HEK293 (cell line): ENCODE data around the gene RHCG.

ENCODE experiments used
- CTCF ChIA-PET: fragments of 350-600 bp; formaldehyde crosslinking; extraction: SDS; loops from one replicate; lab custom pipeline; 2021; ENCODE audit warnings: antibody characterized with exemption; lab: Yijun Ruan, JAX
- POLR2A ChIA-PET: fragments of 300-600 bp; formaldehyde crosslinking; extraction: SDS; loops from one replicate; lab custom pipeline; 2020; ENCODE audit warnings: antibody characterized with exemption, inconsistent platforms; lab: Yijun Ruan, JAX
- H3K27ac ChIP-seq: fragments of 200-500 bp; sonication (Bioruptor generic); 2 replicates; pipeline ENCODE4 v1.5.1; 2014; ENCODE audit warnings: low read depth, low read length, control low read depth, inconsistent platforms; ENCODE audit errors: extremely low read depth
- H3K36me3 ChIP-seq, 2 experiments: fragments of 200-500 bp in 1 of 2; sonication (Bioruptor generic) in 1 of 2; 1 replicate in 1 of 2; 2 replicates in 1 of 2; pipeline ENCODE4 v1.5.1; 2014 to 2017; ENCODE audit warnings: inconsistent platforms in 2 of 2, low read length in 2 of 2; ENCODE audit not compliant: control insufficient read depth in 2 of 2, insufficient read depth in 1 of 2
- H3K4me1 ChIP-seq: fragments of 200-500 bp; sonication (Bioruptor generic); 2 replicates; pipeline ENCODE4 v1.5.1; 2014; ENCODE audit warnings: mild to moderate bottlenecking, low read length, inconsistent platforms; ENCODE audit not compliant: control insufficient read depth, insufficient read depth
- H3K4me3 ChIP-seq: 2 replicates; pipeline ENCODE4 v1.5.1; 2011; ENCODE audit warnings: low read depth, mild to moderate bottlenecking, control low read depth, low read length, moderate library complexity
- H3K9me3 ChIP-seq: fragments of 200-500 bp; sonication (Bioruptor generic); 2 replicates; pipeline ENCODE4 v1.5.1; 2014; ENCODE audit warnings: low read depth, low read length, inconsistent platforms; ENCODE audit not compliant: control insufficient read depth, insufficient read depth
- EGR2 ChIP-seq: fragments of 450-650 bp; formaldehyde crosslinking; IDR thresholded peaks from 2 replicates; pipeline ENCODE4 v1.5.1; 2016; ENCODE audit warnings: low read depth, missing biosample characterization, missing genetic modification characterization
- GLIS2 ChIP-seq: fragments of 450-650 bp; formaldehyde crosslinking; IDR thresholded peaks from 2 replicates; pipeline ENCODE4 v1.5.1; 2016; ENCODE audit warnings: missing biosample characterization, missing genetic modification characterization
- KLF1 ChIP-seq: fragments of 450-650 bp; formaldehyde crosslinking; IDR thresholded peaks from 2 replicates; pipeline ENCODE4 v1.5.1; 2016; ENCODE audit warnings: missing biosample characterization, missing genetic modification characterization
- OSR2 ChIP-seq: fragments of 450-650 bp; formaldehyde crosslinking; IDR thresholded peaks from 2 replicates; pipeline ENCODE4 v1.5.1; 2016; ENCODE audit warnings: missing biosample characterization, missing genetic modification characterization
- SETDB1 ChIP-seq: IDR thresholded peaks from one replicate; pipeline ENCODE4 v1.6.1; 2017; ENCODE audit warnings: mild to moderate bottlenecking, low read length, moderate library complexity, mixed read lengths; ENCODE audit not compliant: insufficient read length
- ZBTB8A ChIP-seq: fragments of 450-650 bp; formaldehyde crosslinking; IDR thresholded peaks from 2 replicates; pipeline ENCODE4 v1.5.1; 2016; ENCODE audit warnings: missing biosample characterization, missing genetic modification characterization
- ZFHX2 ChIP-seq: fragments of 450-650 bp; formaldehyde crosslinking; conservative IDR thresholded peaks from 2 replicates; pipeline ENCODE4 v1.5.1; 2016; ENCODE audit warnings: missing biosample characterization, missing genetic modification characterization
- ZNF157 ChIP-seq: fragments of 450-650 bp; formaldehyde crosslinking; IDR thresholded peaks from 2 replicates; pipeline ENCODE4 v1.5.1; 2016; ENCODE audit warnings: missing biosample characterization, missing genetic modification characterization
- ZNF214 ChIP-seq: fragments of 450-650 bp; formaldehyde crosslinking; IDR thresholded peaks from 2 replicates; pipeline ENCODE4 v1.5.1; 2017; ENCODE audit warnings: missing biosample characterization, mild to moderate bottlenecking, missing genetic modification characterization, borderline replicate concordance
- ZNF223 ChIP-seq: fragments of 450-650 bp; formaldehyde crosslinking; IDR thresholded peaks from 2 replicates; pipeline ENCODE4 v1.5.1; 2016; ENCODE audit warnings: missing biosample characterization, missing genetic modification characterization
- ZNF23 ChIP-seq: fragments of 450-650 bp; formaldehyde crosslinking; IDR thresholded peaks from 2 replicates; pipeline ENCODE4 v1.5.1; 2016; ENCODE audit warnings: missing biosample characterization, missing genetic modification characterization, borderline replicate concordance
- ZNF292 ChIP-seq: fragments of 450-650 bp; formaldehyde crosslinking; IDR thresholded peaks from 2 replicates; pipeline ENCODE4 v1.5.1; 2016; ENCODE audit warnings: low read depth, missing biosample characterization, missing genetic modification characterization, borderline replicate concordance
- ZNF341 ChIP-seq: fragments of 450-650 bp; formaldehyde crosslinking; IDR thresholded peaks from 2 replicates; pipeline ENCODE4; 2016; ENCODE audit warnings: low read depth, missing biosample characterization, missing genetic modification characterization
- ZNF366 ChIP-seq: fragments of 450-650 bp; formaldehyde crosslinking; conservative IDR thresholded peaks from 2 replicates; pipeline ENCODE4 v1.5.1; 2016; ENCODE audit warnings: missing biosample characterization, missing genetic modification characterization
- ZNF398 ChIP-seq: fragments of 450-650 bp; formaldehyde crosslinking; IDR thresholded peaks from 2 replicates; pipeline ENCODE4 v1.5.1; 2017; ENCODE audit warnings: missing biosample characterization, missing genetic modification characterization
- ZNF426 ChIP-seq: fragments of 450-650 bp; formaldehyde crosslinking; IDR thresholded peaks from 2 replicates; pipeline ENCODE4 v1.5.1; 2017; ENCODE audit warnings: missing biosample characterization, missing genetic modification characterization, mild to moderate bottlenecking, inconsistent platforms, moderate library complexity
- ZNF514 ChIP-seq: fragments of 450-650 bp; formaldehyde crosslinking; IDR thresholded peaks from 2 replicates; pipeline ENCODE4 v1.5.1; 2016; ENCODE audit warnings: missing biosample characterization, missing genetic modification characterization
- ZNF521 ChIP-seq: fragments of 450-650 bp; formaldehyde crosslinking; IDR thresholded peaks from 2 replicates; pipeline ENCODE4 v1.5.1; 2017; ENCODE audit warnings: missing biosample characterization, mild to moderate bottlenecking, missing genetic modification characterization
- ZNF561 ChIP-seq: fragments of 450-650 bp; IDR thresholded peaks from 2 replicates; pipeline ENCODE4 v1.5.1; 2018; ENCODE audit warnings: missing biosample characterization, missing genetic modification characterization, borderline replicate concordance
- ZNF571 ChIP-seq: fragments of 450-650 bp; formaldehyde crosslinking; IDR thresholded peaks from 2 replicates; pipeline ENCODE4 v1.5.0; 2017; ENCODE audit warnings: missing biosample characterization, missing genetic modification characterization
- ZNF621 ChIP-seq: fragments of 450-650 bp; formaldehyde crosslinking; IDR thresholded peaks from 2 replicates; pipeline ENCODE4 v1.5.1; 2017; ENCODE audit warnings: missing biosample characterization, missing genetic modification characterization
- ZNF747 ChIP-seq: fragments of 450-650 bp; formaldehyde crosslinking; IDR thresholded peaks from 2 replicates; pipeline ENCODE4 v1.5.1; 2016; ENCODE audit warnings: missing biosample characterization, missing genetic modification characterization
- ZNF785 ChIP-seq: fragments of 450-650 bp; formaldehyde crosslinking; IDR thresholded peaks from 2 replicates; pipeline ENCODE4 v1.5.1; 2016; ENCODE audit warnings: missing biosample characterization, missing genetic modification characterization
- TF ChIP-seq, protein P1 (sequence below): fragments of 450-650 bp; formaldehyde crosslinking; IDR thresholded peaks from 2 replicates; pipeline ENCODE4 v1.5.1; 2016; ENCODE audit warnings: missing biosample characterization, missing genetic modification characterization
- TF ChIP-seq, protein P2 (sequence below): fragments of 450-650 bp; formaldehyde crosslinking; IDR thresholded peaks from 2 replicates; pipeline ENCODE4 v1.5.1; 2016; ENCODE audit warnings: missing biosample characterization, missing genetic modification characterization
- TF ChIP-seq, protein P3 (sequence below): fragments of 450-650 bp; formaldehyde crosslinking; IDR thresholded peaks from 2 replicates; pipeline ENCODE4 v1.5.1; 2017; ENCODE audit warnings: missing biosample characterization, missing genetic modification characterization

The RHCG gene

DNA sequence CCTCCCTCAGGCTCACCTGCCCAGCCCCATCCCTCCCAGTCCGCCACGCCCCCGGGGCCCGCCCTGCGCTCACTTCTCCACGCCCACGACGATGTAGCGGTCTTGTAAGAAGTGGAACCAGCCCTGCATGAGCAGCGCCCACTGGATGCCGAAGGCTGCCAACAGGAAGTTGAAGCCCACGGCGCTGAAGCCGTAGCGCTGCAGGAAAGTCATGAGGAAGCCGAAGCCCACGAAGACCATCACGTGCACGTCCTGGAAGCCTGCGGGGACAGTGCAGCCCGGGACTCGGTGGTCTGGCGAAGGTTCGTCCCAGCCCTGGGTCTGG lies 9.7 kb downstream of the RHCG start:
- Histone ChIP-seq H3K4me3 (no peak overlapping the region), H3K27ac (no peak overlapping the region)
- CTCF ChIA-PET = no interaction called here

GRCh38 chr15:89483079-89483478 lies 13.3 kb downstream of the RHCG start:
- H3K4me1 ChIP-seq = no peaks in the 10 kb centered on the region
- no peak overlapping the region for H3K27ac ChIP-seq
- no peak for TF ChIP-seq OSR2 (tag by site-specific recombination)
- TF ChIP-seq ZNF521 (tag by site-specific recombination) = no peak
- H3K9me3 ChIP-seq = no peaks in the 10 kb centered on the region
- POLR2A ChIA-PET = no interaction called here
- no peaks in the 10 kb centered on the region for H3K36me3 ChIP-seq
- CTCF ChIA-PET = interaction anchor here (0.6 to 4.1 kb wide), 10 partner anchors 9 to 425 kb away, joined by 3 to 30 read pairs (median 6); no protein-coding TSS in a partner anchor
- no peak overlapping the region for H3K4me3 ChIP-seq

More for the DNA sequence above, 9.7 kb downstream of the RHCG start:
- no peaks in the 10 kb centered on the region for H3K9me3 ChIP-seq
- no peaks in the 10 kb centered on the region for H3K36me3 ChIP-seq
- TF ChIP-seq ZNF747 (tag by site-specific recombination) (no peak), ZNF514 (tag by site-specific recombination) (no peak), EGR2 (peak; percentile 77), GLIS2 (tag by site-specific recombination) (no peak), ZNF561 (tag by site-specific recombination) (no peak), ZNF426 (tag by site-specific recombination) (no peak), ZNF341 (no peak), ZNF223 (tag by site-specific recombination) (no peak), ZNF571 (no peak), ZBTB8A (no peak), ZNF157 (tag by site-specific recombination) (no peak), ZNF292 (tag by site-specific recombination) (no peak), SETDB1 (no peak), ZNF621 (tag by site-specific recombination) (no peak), ZNF366 (no peak), ZFHX2 (peak; percentile 79), ZNF785 (tag by site-specific recombination) (no peak), ZNF214 (tag by site-specific recombination) (no peak), ZNF23 (tag by site-specific recombination) (no peak), ZNF398 (tag by site-specific recombination) (no peak), KLF1 (tag by site-specific recombination) (peak; percentile 98)
- TF ChIP-seq, protein P1, sequence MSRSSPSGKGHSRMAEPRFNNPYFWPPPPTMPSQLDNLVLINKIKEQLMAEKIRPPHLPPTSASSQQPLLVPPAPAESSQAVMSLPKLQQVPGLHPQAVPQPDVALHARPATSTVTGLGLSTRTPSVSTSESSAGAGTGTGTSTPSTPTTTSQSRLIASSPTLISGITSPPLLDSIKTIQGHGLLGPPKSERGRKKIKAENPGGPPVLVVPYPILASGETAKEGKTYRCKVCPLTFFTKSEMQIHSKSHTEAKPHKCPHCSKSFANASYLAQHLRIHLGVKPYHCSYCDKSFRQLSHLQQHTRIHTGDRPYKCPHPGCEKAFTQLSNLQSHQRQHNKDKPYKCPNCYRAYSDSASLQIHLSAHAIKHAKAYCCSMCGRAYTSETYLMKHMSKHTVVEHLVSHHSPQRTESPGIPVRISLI (tag by site-specific recombination) = no peak
- TF ChIP-seq, protein P2, sequence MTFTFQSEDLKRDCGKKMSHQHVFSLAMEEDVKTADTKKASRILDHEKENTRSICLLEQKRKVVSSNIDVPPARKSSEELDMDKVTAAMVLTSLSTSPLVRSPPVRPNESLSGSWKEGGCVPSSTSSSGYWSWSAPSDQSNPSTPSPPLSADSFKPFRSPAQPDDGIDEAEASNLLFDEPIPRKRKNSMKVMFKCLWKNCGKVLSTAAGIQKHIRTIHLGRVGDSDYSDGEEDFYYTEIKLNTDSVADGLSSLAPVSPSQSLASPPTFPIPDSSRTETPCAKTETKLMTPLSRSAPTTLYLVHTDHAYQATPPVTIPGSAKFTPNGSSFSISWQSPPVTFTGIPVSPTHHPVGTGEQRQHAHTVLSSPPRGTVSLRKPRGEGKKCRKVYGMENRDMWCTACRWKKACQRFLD (tag by site-specific recombination) = no peak
- TF ChIP-seq, protein P3, sequence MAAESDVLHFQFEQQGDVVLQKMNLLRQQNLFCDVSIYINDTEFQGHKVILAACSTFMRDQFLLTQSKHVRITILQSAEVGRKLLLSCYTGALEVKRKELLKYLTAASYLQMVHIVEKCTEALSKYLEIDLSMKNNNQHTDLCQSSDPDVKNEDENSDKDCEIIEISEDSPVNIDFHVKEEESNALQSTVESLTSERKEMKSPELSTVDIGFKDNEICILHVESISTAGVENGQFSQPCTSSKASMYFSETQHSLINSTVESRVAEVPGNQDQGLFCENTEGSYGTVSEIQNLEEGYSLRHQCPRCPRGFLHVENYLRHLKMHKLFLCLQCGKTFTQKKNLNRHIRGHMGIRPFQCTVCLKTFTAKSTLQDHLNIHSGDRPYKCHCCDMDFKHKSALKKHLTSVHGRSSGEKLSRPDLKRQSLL (tag by site-specific recombination) = no peak
- TF ChIP-seq, all 188 proteins: peak for 3
- no peaks in the 10 kb centered on the region for H3K4me1 ChIP-seq
- POLR2A ChIA-PET = no interaction called here
